ENCODE results near the gene STRN3. TPM values are rescaled to one million over a fixed set of nuclear protein-coding genes. Genes with fewer than 3 reads are reported as not detected.

Gene STRN3
- total and polyA plus RNA-seq, 2 of the 8 experiments (the other 6 are each of a cell fraction or from before 2014, with no cell fraction given) = 8.7 to 38.1 TPM

DNA sequence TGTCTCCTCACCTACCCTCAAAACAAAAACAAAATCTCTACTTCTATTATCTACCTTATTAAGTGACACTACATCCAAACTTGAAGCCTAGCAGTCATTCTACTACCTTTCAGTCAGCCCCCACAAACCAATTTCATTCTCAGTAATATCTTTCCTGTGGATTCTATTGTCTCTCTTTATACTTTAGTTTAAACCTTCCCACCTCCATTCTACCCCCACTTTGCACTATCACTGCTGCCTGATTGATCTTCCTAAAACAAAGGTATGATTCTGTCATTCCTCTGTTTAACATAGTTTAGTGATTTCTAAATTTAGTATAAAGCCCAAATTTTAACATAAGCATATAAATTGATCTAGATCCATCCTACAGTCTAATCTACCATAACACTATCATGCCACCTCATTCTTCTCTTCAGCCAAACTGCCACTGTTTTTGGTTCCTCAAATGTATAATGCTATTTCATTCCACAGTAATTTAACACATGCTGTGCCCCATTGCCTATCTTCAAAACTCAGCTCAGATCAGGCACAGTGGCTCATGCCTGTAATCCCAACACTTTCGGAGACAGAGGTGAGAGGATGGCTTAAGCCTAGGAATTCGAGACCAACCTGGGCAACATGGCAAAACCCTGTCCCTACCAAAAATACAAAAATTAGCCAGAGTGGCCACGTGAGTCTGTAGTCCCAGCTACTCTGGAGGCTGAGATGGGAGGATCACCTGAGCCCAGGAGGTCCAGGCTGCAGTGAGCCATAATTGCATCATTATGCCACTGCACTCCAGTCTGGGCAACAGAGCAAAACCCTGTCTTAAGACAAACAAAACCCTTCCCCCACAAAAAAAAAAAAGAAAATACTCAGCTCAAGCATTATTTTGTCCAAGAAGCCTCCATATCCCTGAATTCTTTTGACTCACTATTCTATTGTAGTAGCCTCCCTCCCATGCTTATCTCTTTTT, 3.1 kb upstream of the STRN3 start:
- Histone ChIP-seq H2BK12ac (ENCODE audit: low read depth, low read length) (no peak overlapping the region), H3K14ac (ENCODE audit: insufficient read length) (no peak overlapping the region), H3K4me2 (ENCODE audit: insufficient read depth in 1 of 2, low read depth in 2 of 2, low read length in 2 of 2) (no peak overlapping the region), H2BK120ac (replicated peaks; ENCODE audit: low read depth, low read length) (no peak overlapping the region), H3K27ac (ENCODE audit: low read depth, low read length) (no peak overlapping the region), H2AFZ (ENCODE audit: low read length) (no peak overlapping the region), H4K8ac (ENCODE audit: extremely low read depth, insufficient read depth, low read length) (no peak overlapping the region), H2BK20ac (ENCODE audit: low read length) (no peak overlapping the region), H3K9me3 (ENCODE audit: insufficient read depth in 2 of 2, low read depth in 1 of 2, low read length in 1 of 2) (no peaks in the 10 kb centered on the region), H3K9ac (replicated peaks in 1 of 4; ENCODE audit: extremely low read depth in 1 of 4, low read depth in 3 of 4, low read length in 3 of 4) (no peak overlapping the region), H3K36me3 (ENCODE audit: control insufficient read depth in 2 of 4, insufficient read depth in 4 of 4, low read length in 3 of 4) (no peaks in the 10 kb centered on the region), H4K5ac (ENCODE audit: insufficient read length, low read depth, low read length) (no peak overlapping the region), H3K4me3 (ENCODE audit: extremely low read depth in 1 of 4, insufficient read depth in 2 of 4, low read depth in 3 of 4, low read length in 4 of 4) (no peak overlapping the region), H3K4me1 (replicated peaks in 1 of 4; ENCODE audit: control insufficient read depth in 3 of 4, insufficient read depth in 4 of 4, low read length in 3 of 4) (peaks cover 0 to 2% (median 0%) of the 10 kb centered on the region in 4 experiments; a peak in 2 of 7 replicates), H3K79me2 (ENCODE audit: control insufficient read depth in 1 of 2, insufficient read depth in 2 of 2, low read length in 2 of 2) (peaks cover 10 to 49% of the 10 kb centered on the region in 2 experiments), H3K56ac (replicated peaks; ENCODE audit: insufficient read length, low read depth, low read length) (no peak overlapping the region), H4K91ac (replicated peaks; ENCODE audit: insufficient read length, low read length) (no peak overlapping the region), H2AK5ac (ENCODE audit: low read depth, low read length) (no peak overlapping the region), H3K27me3 (replicated peaks in 1 of 4; ENCODE audit: control insufficient read depth in 3 of 4, extremely low read depth in 1 of 4, insufficient read depth in 3 of 4, low read length in 3 of 4) (no peaks in the 10 kb centered on the region), H3K23ac (ENCODE audit: insufficient read length) (no peak overlapping the region), H3K23me2 (ENCODE audit: low read depth, low read length) (peaks cover 8% of the 10 kb centered on the region), H3K79me1 (ENCODE audit: low read depth, low read length) (peaks cover 2% of the 10 kb centered on the region; the same call in 1 of the 2 replicates), H3K4ac (replicated peaks; ENCODE audit: insufficient read length, low read depth, low read length) (no peak overlapping the region), H3K18ac (ENCODE audit: extremely low read depth, low read length) (no peak overlapping the region), H2BK5ac (ENCODE audit: low read depth, low read length) (no peak overlapping the region), H4K20me1 (replicated peaks in 1 of 2; ENCODE audit: control insufficient read depth in 1 of 2, insufficient read depth in 2 of 2, low read length in 2 of 2) (peaks cover 0 to 2% of the 10 kb centered on the region in 2 experiments), H2BK15ac (ENCODE audit: low read length) (no peak overlapping the region; the same call in 1 of the 2 replicates)
- FAIRE-seq (no peak), DNase-seq (ENCODE audit: low read depth in 1 of 2, low spot score in 2 of 2) (no peak)
- CTCF ChIA-PET (ENCODE audit: partially characterized antibody) = interaction anchor here (0.6 to 1.5 kb wide), 6 partner anchors 9 to 226 kb away, joined by 3 to 7 read pairs (median 4); no protein-coding TSS in a partner anchor
- 85% methylated on average over 3 of the region's 3 CpGs; no CpG with 5 or more reads in 1 of the 2 experiments for WGBS, 2 experiments (ENCODE audit: extremely low coverage in 1 of 2, insufficient coverage in 1 of 2, insufficient read length in 1 of 2, insufficient replicate concordance in 2 of 2, low coverage in 1 of 2, low lambda C conversion rate in 2 of 2, missing lambda C conversion rate in 1 of 2)
- POLR2A ChIA-PET (ENCODE audit: partially characterized antibody) = interaction anchor here (0.6 kb wide), 1 partner anchor 930 kb away, joined by 3 read pairs; no protein-coding TSS in a partner anchor
- TF ChIP-seq POU5F1 (IDR thresholded peaks at IDR 0.05; ENCODE audit: low read depth, low read length) (no peak), SP2 (IDR thresholded peaks at IDR 0.05; ENCODE audit: low read length) (no peak), SUZ12 (IDR thresholded peaks at IDR 0.05; ENCODE audit: low read length) (no peak)
- TF ChIP-seq, protein P1, sequence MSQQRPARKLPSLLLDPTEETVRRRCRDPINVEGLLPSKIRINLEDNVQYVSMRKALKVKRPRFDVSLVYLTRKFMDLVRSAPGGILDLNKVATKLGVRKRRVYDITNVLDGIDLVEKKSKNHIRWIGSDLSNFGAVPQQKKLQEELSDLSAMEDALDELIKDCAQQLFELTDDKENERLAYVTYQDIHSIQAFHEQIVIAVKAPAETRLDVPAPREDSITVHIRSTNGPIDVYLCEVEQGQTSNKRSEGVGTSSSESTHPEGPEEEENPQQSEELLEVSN (IDR thresholded peaks at IDR 0.05) = no peak

Data from H1 (cell line).